ENCODE data around the gene SLC39A11.
"Not testable (repeated sequence)": the region's sequence is repeated elsewhere in the genome, so short reads cannot be mapped to it uniquely, and the experiment has no call there.

SLC39A11 gene

GRCh38 chr17:72900654-72900971 lies 191.9 kb downstream of the SLC39A11 start:
- no peaks in the 10 kb centered on the region for H3K79me1 ChIP-seq (replicated peaks; ENCODE audit: low read length, poor library complexity, severe bottlenecking)
- no peak overlapping the region for H2BK12ac ChIP-seq (ENCODE audit: low read length in 2 of 2)
- H3K9ac ChIP-seq (ENCODE audit: low read length) = no peak overlapping the region
- H3K27ac ChIP-seq (ENCODE audit: low read length, poor library complexity, severe bottlenecking) = no peak overlapping the region
- H2AK5ac ChIP-seq (ENCODE audit: low read length, severe bottlenecking) = no peak overlapping the region
- H2BK5ac ChIP-seq (ENCODE audit: low read depth, low read length, poor library complexity, severe bottlenecking) = no peak overlapping the region
- no peak overlapping the region for H3K18ac ChIP-seq (ENCODE audit: low read depth in 1 of 2, low read length in 2 of 2)
- H4K8ac ChIP-seq (ENCODE audit: low read length) = no peak overlapping the region
- WGBS = 70% methylated on average over 4 of the region's 6 CpGs
- no peak overlapping the region for H4K91ac ChIP-seq (ENCODE audit: low read length)
- H2AFZ ChIP-seq (ENCODE audit: low read depth, low read length) = no peak overlapping the region
- H3K36me3 ChIP-seq (ENCODE audit: control insufficient read depth in 1 of 2, insufficient read depth in 2 of 2, low read depth in 1 of 2, low read length in 2 of 2) = no peaks in the 10 kb centered on the region
- H3K4me3 ChIP-seq (ENCODE audit: insufficient read depth in 1 of 2, low read depth in 1 of 2, low read length in 2 of 2) = no peak overlapping the region
- no peak overlapping the region for H3K4me2 ChIP-seq (ENCODE audit: low read length, poor library complexity, severe bottlenecking)
- no peak overlapping the region for H3K4ac ChIP-seq (ENCODE audit: low read depth in 1 of 2, low read length in 2 of 2)
- H2BK120ac ChIP-seq (ENCODE audit: low read depth, low read length) = no peak overlapping the region
- no peak for DNase-seq
- no peaks in the 10 kb centered on the region for H3K27me3 ChIP-seq (ENCODE audit: control insufficient read depth in 1 of 2, insufficient read depth in 1 of 2, low read length in 2 of 2)
- H3K9me3 ChIP-seq (ENCODE audit: control insufficient read depth, low read length) = no peaks in the 10 kb centered on the region
- H3K14ac ChIP-seq (ENCODE audit: low read length in 2 of 2) = no peak overlapping the region
- no peak overlapping the region for H2BK15ac ChIP-seq (ENCODE audit: low read depth, poor library complexity, severe bottlenecking)
- H3K4me1 ChIP-seq (ENCODE audit: control insufficient read depth, insufficient read depth, low read depth, low read length) = no peaks in the 10 kb centered on the region
- no peak overlapping the region for H3K23ac ChIP-seq (ENCODE audit: low read length in 2 of 2)

DNA sequence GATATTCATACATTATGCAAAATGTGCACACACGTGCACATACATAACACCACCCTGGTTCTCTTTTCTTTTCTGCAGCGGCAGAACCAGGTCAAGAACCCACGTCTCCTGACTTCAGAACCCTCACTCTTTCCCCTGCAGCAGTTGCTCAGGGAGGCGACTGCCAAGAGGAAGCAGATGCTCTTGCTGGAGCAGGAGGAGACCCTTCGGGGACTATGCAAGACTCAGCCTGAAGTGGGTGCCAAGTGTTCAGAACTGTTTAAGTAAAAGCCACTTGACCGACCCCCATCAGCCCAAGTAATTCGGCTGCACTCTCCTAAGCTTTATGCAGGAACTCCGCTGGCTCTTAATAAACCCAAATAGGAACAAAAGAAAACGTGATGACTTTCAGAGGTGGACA lies 193.8 kb downstream of the SLC39A11 start:
- no peaks in the 10 kb centered on the region for H3K27me3 ChIP-seq (ENCODE audit: control insufficient read depth in 1 of 2, insufficient read depth in 1 of 2, low read length in 2 of 2)
- H2AFZ ChIP-seq (ENCODE audit: low read depth, low read length) = no peak overlapping the region
- H3K14ac ChIP-seq (ENCODE audit: low read length in 2 of 2) = no peak overlapping the region
- no peak overlapping the region for H2BK120ac ChIP-seq (ENCODE audit: low read depth, low read length)
- H2BK5ac ChIP-seq (ENCODE audit: low read depth, low read length, poor library complexity, severe bottlenecking) = no peak overlapping the region
- no peak overlapping the region for H4K8ac ChIP-seq (ENCODE audit: low read length)
- H2AK5ac ChIP-seq (ENCODE audit: low read length, severe bottlenecking) = no peak overlapping the region
- no peak overlapping the region for H3K4ac ChIP-seq (ENCODE audit: low read depth in 1 of 2, low read length in 2 of 2)
- no peak overlapping the region for H3K27ac ChIP-seq (ENCODE audit: low read length, poor library complexity, severe bottlenecking)
- H3K4me3 ChIP-seq (ENCODE audit: insufficient read depth in 1 of 2, low read depth in 1 of 2, low read length in 2 of 2) = no peak overlapping the region
- no peak overlapping the region for H2BK12ac ChIP-seq (ENCODE audit: low read length in 2 of 2)
- no peak for DNase-seq
- no peaks in the 10 kb centered on the region for H3K4me1 ChIP-seq (ENCODE audit: control insufficient read depth, insufficient read depth, low read depth, low read length)
- no peak overlapping the region for H3K18ac ChIP-seq (ENCODE audit: low read depth in 1 of 2, low read length in 2 of 2)
- no peak overlapping the region for H4K91ac ChIP-seq (ENCODE audit: low read length)
- no peaks in the 10 kb centered on the region for H3K36me3 ChIP-seq (ENCODE audit: control insufficient read depth in 1 of 2, insufficient read depth in 2 of 2, low read depth in 1 of 2, low read length in 2 of 2)
- no peaks in the 10 kb centered on the region for H3K79me1 ChIP-seq (replicated peaks; ENCODE audit: low read length, poor library complexity, severe bottlenecking)
- no peak overlapping the region for H3K23ac ChIP-seq (ENCODE audit: low read length in 2 of 2)
- H2BK15ac ChIP-seq (ENCODE audit: low read depth, poor library complexity, severe bottlenecking) = no peak overlapping the region
- no peak overlapping the region for H3K4me2 ChIP-seq (ENCODE audit: low read length, poor library complexity, severe bottlenecking)
- 87% methylated on average over 9 of the region's 9 CpGs for WGBS
- no peak overlapping the region for H3K9ac ChIP-seq (ENCODE audit: low read length)
- H3K9me3 ChIP-seq (ENCODE audit: control insufficient read depth, low read length) = no peaks in the 10 kb centered on the region

DNA sequence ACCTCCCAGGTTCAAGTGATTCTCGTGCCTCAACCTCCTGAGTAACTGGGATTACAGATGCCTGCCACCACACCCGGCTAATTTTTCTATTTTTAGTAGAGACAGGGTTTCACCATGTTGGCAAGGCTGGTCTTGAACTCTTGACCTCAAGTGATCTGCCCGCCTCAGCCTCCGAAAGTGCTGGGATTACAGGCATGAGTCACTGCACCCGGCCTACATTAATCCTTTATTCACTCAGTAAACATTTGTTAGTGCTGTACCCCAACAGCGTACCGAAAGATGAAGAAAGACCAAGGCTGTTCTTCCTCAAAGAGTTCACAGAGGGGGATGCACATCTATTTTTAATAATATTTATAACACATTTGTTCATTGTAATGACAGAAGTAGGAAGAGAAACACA lies 196.2 kb downstream of the SLC39A11 start:
- H2BK15ac ChIP-seq (ENCODE audit: low read depth, poor library complexity, severe bottlenecking); H3K4me2 ChIP-seq (ENCODE audit: low read length, poor library complexity, severe bottlenecking); H3K4me1 ChIP-seq (ENCODE audit: control insufficient read depth, insufficient read depth, low read depth, low read length); H3K9ac ChIP-seq (ENCODE audit: low read length); H3K14ac ChIP-seq (ENCODE audit: low read length in 2 of 2); H2AK5ac ChIP-seq (ENCODE audit: low read length, severe bottlenecking); H3K27ac ChIP-seq (ENCODE audit: low read length, poor library complexity, severe bottlenecking); DNase-seq; H2BK5ac ChIP-seq (ENCODE audit: low read depth, low read length, poor library complexity, severe bottlenecking); H3K4ac ChIP-seq (ENCODE audit: low read depth in 1 of 2, low read length in 2 of 2); H3K27me3 ChIP-seq (ENCODE audit: control insufficient read depth in 1 of 2, insufficient read depth in 1 of 2, low read length in 2 of 2); H3K23ac ChIP-seq (ENCODE audit: low read length in 2 of 2); H3K9me3 ChIP-seq (ENCODE audit: control insufficient read depth, low read length); H3K4me3 ChIP-seq (ENCODE audit: insufficient read depth in 1 of 2, low read depth in 1 of 2, low read length in 2 of 2); H2AFZ ChIP-seq (ENCODE audit: low read depth, low read length); H4K91ac ChIP-seq (ENCODE audit: low read length); H3K79me1 ChIP-seq (replicated peaks; ENCODE audit: low read length, poor library complexity, severe bottlenecking); H2BK12ac ChIP-seq (ENCODE audit: low read length in 2 of 2); H2BK120ac ChIP-seq (ENCODE audit: low read depth, low read length); H3K36me3 ChIP-seq (ENCODE audit: control insufficient read depth in 1 of 2, insufficient read depth in 2 of 2, low read depth in 1 of 2, low read length in 2 of 2); H3K18ac ChIP-seq (ENCODE audit: low read depth in 1 of 2, low read length in 2 of 2); H4K8ac ChIP-seq (ENCODE audit: low read length): not testable (repeated sequence)
- WGBS = 70% methylated on average over 5 of the region's 7 CpGs

GRCh38 chr17:72891627-72892026 lies 200.9 kb downstream of the SLC39A11 start:
- Histone ChIP-seq H2AK5ac (ENCODE audit: low read length, severe bottlenecking) (no peak overlapping the region), H2BK120ac (ENCODE audit: low read depth, low read length) (no peak overlapping the region), H3K4ac (ENCODE audit: low read depth in 1 of 2, low read length in 2 of 2) (no peak overlapping the region), H2BK15ac (ENCODE audit: low read depth, poor library complexity, severe bottlenecking) (no peak overlapping the region), H3K4me2 (ENCODE audit: low read length, poor library complexity, severe bottlenecking) (no peak overlapping the region), H4K8ac (ENCODE audit: low read length) (no peak overlapping the region), H3K9me3 (ENCODE audit: control insufficient read depth, low read length) (no peaks in the 10 kb centered on the region), H4K91ac (ENCODE audit: low read length) (no peak overlapping the region), H3K4me1 (ENCODE audit: control insufficient read depth, insufficient read depth, low read depth, low read length) (peaks cover 2% of the 10 kb centered on the region), H2BK12ac (ENCODE audit: low read length in 2 of 2) (no peak overlapping the region), H2AFZ (ENCODE audit: low read depth, low read length) (no peak overlapping the region), H3K4me3 (ENCODE audit: insufficient read depth in 1 of 2, low read depth in 1 of 2, low read length in 2 of 2) (no peak overlapping the region), H3K79me1 (replicated peaks; ENCODE audit: low read length, poor library complexity, severe bottlenecking) (no peaks in the 10 kb centered on the region), H3K18ac (ENCODE audit: low read depth in 1 of 2, low read length in 2 of 2) (no peak overlapping the region), H3K14ac (ENCODE audit: low read length in 2 of 2) (no peak overlapping the region), H3K27ac (ENCODE audit: low read length, poor library complexity, severe bottlenecking) (no peak overlapping the region), H3K9ac (ENCODE audit: low read length) (no peak overlapping the region), H2BK5ac (ENCODE audit: low read depth, low read length, poor library complexity, severe bottlenecking) (no peak overlapping the region), H3K27me3 (ENCODE audit: control insufficient read depth in 1 of 2, insufficient read depth in 1 of 2, low read length in 2 of 2) (no peaks in the 10 kb centered on the region), H3K36me3 (ENCODE audit: control insufficient read depth in 1 of 2, insufficient read depth in 2 of 2, low read depth in 1 of 2, low read length in 2 of 2) (no peaks in the 10 kb centered on the region), H3K23ac (ENCODE audit: low read length in 2 of 2) (no peak overlapping the region)
- no peak for DNase-seq
- WGBS = no CpG with 5 or more reads among the region's 2 CpGs

All from mesenchymal stem cell (in vitro differentiated cells and primary cell).